CD4-positive, alpha-beta T cell treated with Interleukin-12 subunit alpha and Interleukin-12 subunit beta, for 1 hour (primary cell): Measurements from ENCODE around the gene ATG4B.
"Not testable (repeated sequence)": the region's sequence is repeated elsewhere in the genome, so short reads cannot be mapped to it uniquely, and the experiment has no call there.

Experiments
- DNase-seq: peaks from one replicate; pipeline ENCODE4 v3.0.0-alpha.2; 2020

Gene ATG4B

DNA sequence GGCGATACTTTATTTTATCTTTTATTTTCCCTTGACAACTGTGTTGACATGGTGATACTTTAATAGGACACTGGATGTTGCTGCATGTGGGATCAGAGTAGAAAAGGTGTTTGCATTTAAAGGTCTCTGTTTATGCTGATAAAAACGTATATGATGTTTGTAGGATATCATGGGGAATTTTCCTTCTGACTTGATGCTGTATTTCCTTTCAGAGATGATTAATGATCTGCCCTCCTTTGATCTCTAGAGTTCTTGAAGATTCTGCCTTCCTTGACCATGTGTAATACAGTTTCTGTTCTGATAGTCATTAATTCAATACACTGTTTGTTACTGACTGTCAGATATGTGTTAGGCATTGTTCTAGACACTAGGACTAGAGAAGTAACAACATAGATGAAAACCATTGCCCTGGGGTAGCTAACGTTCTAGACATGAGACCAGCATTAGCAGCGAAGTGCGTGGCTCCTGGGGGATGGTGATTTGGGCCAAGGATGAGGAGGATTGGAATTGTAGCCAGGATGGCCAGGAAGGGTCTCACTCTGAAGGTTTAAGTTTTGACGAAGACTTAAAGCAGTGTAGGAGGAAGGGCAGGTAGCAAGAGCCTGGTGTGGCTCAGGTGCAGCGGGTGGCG, 2.8 kb downstream of the ATG4B start:
- no peak for DNase-seq

GRCh38 chr2:241641631-241642030, 4.1 kb downstream of the ATG4B start:
- no peak for DNase-seq

- DNase-seq, result no peak
Observed at GRCh38 chr2:241645056-241645914, 7.8 kb downstream of the ATG4B start.

DNA sequence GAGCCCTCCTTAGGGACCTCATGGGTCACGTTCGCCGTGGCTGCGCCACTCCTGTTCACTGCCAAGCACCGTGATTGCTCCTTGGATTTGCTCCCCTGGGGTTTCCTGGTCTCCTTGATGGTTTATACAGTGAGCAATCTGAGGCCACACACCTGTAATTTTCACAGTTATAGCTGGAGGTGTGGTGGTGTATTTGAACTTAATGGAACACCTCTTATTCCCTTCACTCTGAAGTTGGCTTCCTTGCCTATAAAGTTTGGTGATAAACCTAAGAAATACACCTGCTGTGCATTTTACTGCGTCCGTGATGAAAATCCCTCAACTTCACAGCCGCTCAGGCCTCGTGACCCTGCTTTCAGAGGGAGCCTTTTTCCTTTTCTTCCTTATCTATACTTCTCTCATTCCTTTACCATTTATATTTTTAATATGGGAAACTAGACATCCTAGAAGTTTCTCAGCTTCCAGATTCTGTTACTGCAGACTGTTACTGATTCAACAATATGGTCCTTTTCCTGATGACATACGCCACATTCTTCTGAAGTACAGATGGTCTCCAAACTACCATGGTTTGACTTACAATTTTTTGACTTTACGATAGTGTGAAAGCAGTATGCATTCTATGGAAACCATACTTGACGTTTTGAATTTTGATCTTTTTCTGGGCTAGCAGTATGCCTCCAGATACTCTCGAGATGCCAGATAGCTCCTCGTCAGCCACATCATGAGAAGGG, 8.6 kb downstream of the ATG4B start:
- DNase-seq, result no peak

GRCh38 chr2:241648453-241648852, 11.0 kb downstream of the ATG4B start:
- DNase-seq, result no peak

DNA sequence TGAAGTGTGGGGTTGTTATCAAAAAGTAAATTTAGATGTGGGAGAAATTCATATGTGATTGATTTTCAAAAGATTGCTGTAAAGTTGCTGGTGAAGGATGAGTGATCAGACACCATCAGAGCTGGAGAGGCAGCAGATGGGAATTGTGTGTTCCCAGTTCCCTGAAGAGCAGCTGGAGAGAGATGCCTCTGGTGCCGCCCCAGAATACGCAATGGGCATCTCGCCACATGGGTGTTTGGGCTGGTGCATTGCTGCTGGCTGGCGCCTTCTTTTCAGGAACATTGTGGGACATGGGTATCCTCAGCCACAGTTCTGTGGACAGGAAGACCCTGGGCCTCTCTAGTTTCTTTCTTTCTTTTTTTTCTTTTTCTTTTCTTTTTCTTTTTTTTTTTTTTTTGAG, 11.9 kb downstream of the ATG4B start:
- no peak for DNase-seq

DNA sequence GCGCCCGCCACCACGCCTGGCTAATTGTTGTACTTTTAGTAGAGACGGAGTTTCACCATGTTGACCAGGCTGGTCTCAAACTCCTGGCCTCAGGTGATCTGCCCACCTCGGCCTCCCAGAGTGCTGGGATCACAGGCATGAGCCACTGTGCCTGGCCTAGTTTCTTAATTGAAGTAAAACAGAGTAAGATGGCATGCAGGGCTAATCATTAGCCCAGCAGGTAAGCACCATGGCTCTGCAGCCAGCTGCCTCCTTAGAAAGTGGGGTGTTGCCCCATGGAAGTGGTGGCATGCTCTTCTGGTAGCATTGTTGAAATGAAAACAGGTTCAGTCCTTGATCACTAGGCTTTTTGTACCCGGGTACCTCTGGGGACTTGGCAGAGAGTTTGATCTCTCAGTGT, 12.4 kb downstream of the ATG4B start:
- DNase-seq, result no peak

DNA sequence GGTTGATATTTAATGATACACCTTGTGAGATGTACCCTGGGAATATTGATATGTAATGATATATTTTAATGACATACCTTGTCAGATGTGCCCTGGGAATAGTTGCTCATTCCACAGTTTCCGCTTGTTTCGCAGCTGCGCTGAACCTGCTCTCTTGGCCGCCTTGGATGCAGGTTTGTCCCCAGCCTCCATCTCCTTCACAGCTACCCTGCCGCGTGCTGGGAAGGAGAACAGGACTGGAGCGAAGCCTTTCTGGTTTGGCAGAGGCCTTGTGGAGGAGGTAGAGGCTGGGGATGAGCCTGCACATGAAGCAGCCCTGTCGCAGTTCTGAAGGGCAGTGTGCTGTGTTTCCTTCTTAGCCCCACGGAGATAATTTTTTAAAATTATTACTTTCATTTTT, 14.6 kb downstream of the ATG4B start:
- no peak for DNase-seq

- no peak for DNase-seq
Observed at GRCh38 chr2:241652722-241653121, 15.2 kb downstream of the ATG4B start.

DNA sequence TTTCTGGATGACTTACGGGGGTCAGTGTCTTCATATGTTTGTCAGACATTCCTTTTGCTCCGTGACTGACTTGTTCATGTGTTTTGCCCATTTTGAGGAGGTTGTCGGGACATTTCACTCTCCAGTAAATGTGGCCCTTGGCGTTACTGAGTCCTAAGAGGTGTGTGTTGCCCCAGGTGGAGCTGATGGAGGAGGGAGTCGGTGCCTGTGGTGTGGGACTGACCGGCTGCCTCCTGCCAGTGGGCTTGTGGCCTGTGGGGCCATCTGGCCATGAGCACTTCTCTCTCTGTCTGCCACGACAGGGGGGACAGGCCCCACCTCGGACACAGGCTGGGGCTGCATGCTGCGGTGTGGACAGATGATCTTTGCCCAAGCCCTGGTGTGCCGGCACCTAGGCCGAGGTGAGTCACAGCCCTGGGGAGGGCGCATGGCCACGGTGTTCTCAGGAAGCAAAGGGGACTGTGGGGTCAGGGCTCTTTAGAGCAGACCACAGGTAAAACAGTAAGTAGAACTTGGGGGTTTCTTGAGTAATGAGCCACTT, 15.8 kb downstream of the ATG4B start:
- DNase-seq, result no peak

GRCh38 chr2:241654551-241654950, 17.1 kb downstream of the ATG4B start:
- no peak for DNase-seq

GRCh38 chr2:241655516-241656189, 18.2 kb downstream of the ATG4B start:
- DNase-seq, result no peak

DNA sequence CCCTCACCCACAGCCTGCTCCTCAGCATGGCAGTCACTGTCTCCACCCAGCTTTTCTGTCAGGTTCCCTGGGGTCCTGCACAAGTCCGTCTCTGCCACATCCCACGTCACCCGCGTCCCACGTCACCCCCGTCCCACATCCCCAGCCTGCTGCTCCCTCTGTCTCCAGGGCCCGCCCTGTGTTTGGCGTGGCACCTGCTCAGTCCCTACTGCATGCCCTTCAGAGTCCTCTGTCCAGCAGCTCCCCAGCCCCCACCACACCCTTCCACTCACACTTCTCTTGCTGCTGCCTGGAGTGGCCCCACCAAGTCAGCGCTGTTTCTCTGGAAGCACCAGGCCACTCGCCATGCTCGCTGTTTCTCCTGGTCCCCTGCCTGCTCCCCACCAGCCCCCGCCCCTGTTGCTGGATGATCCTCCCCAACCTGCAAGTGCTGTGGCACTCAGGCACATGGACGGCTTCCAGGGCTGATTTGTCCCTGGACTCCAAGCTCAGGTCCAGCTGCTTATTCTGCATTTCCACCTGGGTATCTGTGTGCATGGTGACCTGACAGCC, 18.8 kb downstream of the ATG4B start:
- no peak for DNase-seq

- DNase-seq, result no peak
Observed at GRCh38 chr2:241657786-241658254, 20.3 kb downstream of the ATG4B start.

GRCh38 chr2:241658296-241658695, 20.8 kb downstream of the ATG4B start:
- DNase-seq, result no peak

- peak; percentile 43 for DNase-seq
Observed at GRCh38 chr2:241659150-241659739, 21.8 kb downstream of the ATG4B start.

- no peak for DNase-seq
Observed at GRCh38 chr2:241660593-241661213, 23.2 kb downstream of the ATG4B start.

GRCh38 chr2:241662731-241663130, 25.2 kb downstream of the ATG4B start:
- not testable (repeated sequence) for DNase-seq

GRCh38 chr2:241665731-241666440, 28.4 kb downstream of the ATG4B start:
- no peak for DNase-seq

GRCh38 chr2:241666627-241667400, 29.3 kb downstream of the ATG4B start:
- DNase-seq, result no peak
